Tibial nerve (tissue), 4 donors: ENCODE data around the gene BRAT1.

Source experiments
- CTCF ChIP-seq, 5 experiments: fragments of 200-600 bp in 3 of 5; fragments of 450-650 bp in 2 of 5; sonication (generic) in 3 of 5; IDR thresholded peaks; one replicate each; pipeline ENCODE4 v1.5.1; 2016 to 2019; ENCODE audit warnings: antibody characterized with exemption in 5 of 5, mild to moderate bottlenecking in 3 of 5, moderate library complexity in 2 of 5
- EP300 ChIP-seq, 2 donors: sonication (generic); formaldehyde crosslinking; IDR thresholded peaks; one replicate each; pipeline ENCODE4 v1.6.1; 2017; ENCODE audit warnings: antibody characterized with exemption in 2 of 2, mild to moderate bottlenecking in 1 of 2
- POLR2A ChIP-seq, 2 donors: fragments of 450-650 bp; IDR thresholded peaks; one replicate each; pipeline ENCODE4 v1.6.1; 2017; ENCODE audit warnings: antibody characterized with exemption in 2 of 2, mild to moderate bottlenecking in 2 of 2, moderate library complexity in 2 of 2

DNA sequence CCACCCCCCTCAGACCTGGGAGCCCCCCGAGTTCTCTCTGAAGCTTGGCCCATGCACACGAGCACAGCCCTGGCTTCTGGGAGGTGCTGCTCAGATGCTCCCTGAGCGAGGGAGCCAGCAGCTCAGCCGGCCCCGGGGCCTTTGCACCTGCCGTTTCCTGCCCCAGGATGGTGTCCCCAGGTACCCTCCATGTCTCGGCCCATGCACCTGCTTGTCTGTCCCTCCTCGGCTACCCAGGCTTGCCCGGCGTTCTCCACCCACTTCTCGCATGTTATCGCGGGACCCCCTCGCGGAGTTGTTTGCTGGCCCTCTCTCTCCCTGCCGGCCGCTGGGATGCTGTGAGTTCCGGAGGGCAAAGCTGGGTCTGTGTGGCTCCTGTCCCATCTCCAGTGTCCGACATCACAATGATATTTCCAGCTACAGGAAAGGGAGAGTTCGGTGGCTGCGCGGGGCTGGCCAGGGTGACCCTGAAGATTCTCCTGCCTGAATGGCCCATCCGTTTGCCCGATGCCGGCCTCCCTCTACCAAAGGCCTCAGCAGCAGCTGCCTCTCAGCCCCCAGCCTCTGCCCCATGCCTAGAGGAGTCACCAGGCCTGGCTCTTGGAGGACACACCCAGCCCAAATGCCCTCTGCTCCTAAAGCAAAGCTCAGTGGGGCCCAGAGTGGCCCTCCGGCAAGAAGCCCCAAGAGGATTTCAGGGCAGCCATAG, 48.0 kb downstream of the BRAT1 start:
- TF ChIP-seq CTCF (IDR thresholded peaks at IDR 0.05) (no peak), POLR2A (IDR thresholded peaks at IDR 0.05) (no peak), EP300 (IDR thresholded peaks at IDR 0.05) (no peak)
